ENCODE results near the gene MRPL2. TPM values are rescaled to one million over a fixed set of nuclear protein-coding genes. Genes with fewer than 3 reads are reported as not detected.

MRPL2 gene
- polyA plus RNA-seq, 1 donor (not counting 4 experiments of a cell fraction or from before 2014, with no cell fraction given): 27.4 TPM

DNA sequence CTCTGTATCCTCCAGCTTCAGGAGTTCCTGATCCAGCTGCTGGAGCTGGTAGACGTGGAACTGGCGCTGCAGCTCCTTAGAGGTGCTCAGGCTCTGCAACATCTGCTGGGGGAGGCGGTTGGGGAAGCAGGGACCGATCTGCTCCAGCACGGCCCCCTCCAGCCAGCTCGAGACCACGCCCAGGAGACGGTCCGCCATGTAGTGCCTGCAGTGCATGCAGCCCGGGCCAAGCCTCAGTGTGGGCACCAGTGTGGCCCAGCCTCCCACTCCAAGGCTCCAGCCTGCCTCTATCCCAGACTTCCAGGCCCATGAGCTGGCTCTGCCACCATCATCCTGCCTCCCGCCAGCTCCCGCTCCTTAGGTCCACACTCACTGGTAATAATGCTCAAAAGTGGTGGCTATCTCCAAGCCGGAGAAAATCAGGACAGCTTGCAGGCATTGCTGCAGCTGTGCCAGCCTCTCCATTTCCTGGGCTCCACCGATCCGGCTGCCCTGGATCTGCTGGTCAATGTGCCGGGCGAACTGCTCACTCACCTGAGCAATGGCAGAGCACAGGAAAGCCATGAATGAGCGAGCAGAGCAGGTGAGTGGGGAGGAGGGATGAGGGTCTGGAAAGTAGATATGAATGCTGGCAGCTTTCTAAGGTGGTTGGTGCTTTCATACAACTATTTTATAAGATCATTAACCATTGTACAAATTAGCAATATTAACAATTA is 18.5 kb downstream of the MRPL2 start:
- Histone ChIP-seq H3K79me2 (ENCODE audit: control insufficient read depth, insufficient read depth, low read length) (no peaks in the 10 kb centered on the region), H3K9ac (ENCODE audit: control insufficient read depth, extremely low read depth, insufficient read depth, low read length) (no peak overlapping the region), H3K4me1 (ENCODE audit: control insufficient read depth, extremely low read depth, insufficient read depth, low read length) (no peaks in the 10 kb centered on the region), H3K9me3 (ENCODE audit: control insufficient read depth, low read depth, low read length) (no peaks in the 10 kb centered on the region), H3K27me3 (ENCODE audit: control insufficient read depth, extremely low read depth, insufficient read depth, low read length) (no peaks in the 10 kb centered on the region), H3K27ac (ENCODE audit: control insufficient read depth, insufficient read depth, low read length) (no peak overlapping the region), H4K20me1 (ENCODE audit: control insufficient read depth, extremely low read depth, insufficient read depth, low read length) (no peaks in the 10 kb centered on the region), H3K4me2 (ENCODE audit: control insufficient read depth, extremely low read depth, insufficient read depth, low read depth, low read length) (no peak overlapping the region), H2AFZ (ENCODE audit: control insufficient read depth, low read length) (no peak overlapping the region), H3K9me1 (ENCODE audit: control insufficient read depth, extremely low read depth, insufficient read depth, low read length) (no peaks in the 10 kb centered on the region), H3K4me3 (ENCODE audit: control insufficient read depth in 2 of 3, extremely low read depth in 1 of 3, insufficient read depth in 2 of 3, low read depth in 1 of 3, low read length in 3 of 3) (no peak overlapping the region), H3K36me3 (ENCODE audit: control insufficient read depth in 2 of 2, extremely low read depth in 1 of 2, insufficient read depth in 2 of 2, low read length in 2 of 2) (peaks cover 34 to 38% of the 10 kb centered on the region in 2 experiments)
- dilution Hi-C loops (cut with MboI; ENCODE audit: extremely low pct_ligation_motif_present, low sequenced_read_pairs): no loop called here
- FAIRE-seq (no peak), DNase-seq (ENCODE audit: low read depth, low spot score) (no peak)
- TF ChIP-seq, protein P1, sequence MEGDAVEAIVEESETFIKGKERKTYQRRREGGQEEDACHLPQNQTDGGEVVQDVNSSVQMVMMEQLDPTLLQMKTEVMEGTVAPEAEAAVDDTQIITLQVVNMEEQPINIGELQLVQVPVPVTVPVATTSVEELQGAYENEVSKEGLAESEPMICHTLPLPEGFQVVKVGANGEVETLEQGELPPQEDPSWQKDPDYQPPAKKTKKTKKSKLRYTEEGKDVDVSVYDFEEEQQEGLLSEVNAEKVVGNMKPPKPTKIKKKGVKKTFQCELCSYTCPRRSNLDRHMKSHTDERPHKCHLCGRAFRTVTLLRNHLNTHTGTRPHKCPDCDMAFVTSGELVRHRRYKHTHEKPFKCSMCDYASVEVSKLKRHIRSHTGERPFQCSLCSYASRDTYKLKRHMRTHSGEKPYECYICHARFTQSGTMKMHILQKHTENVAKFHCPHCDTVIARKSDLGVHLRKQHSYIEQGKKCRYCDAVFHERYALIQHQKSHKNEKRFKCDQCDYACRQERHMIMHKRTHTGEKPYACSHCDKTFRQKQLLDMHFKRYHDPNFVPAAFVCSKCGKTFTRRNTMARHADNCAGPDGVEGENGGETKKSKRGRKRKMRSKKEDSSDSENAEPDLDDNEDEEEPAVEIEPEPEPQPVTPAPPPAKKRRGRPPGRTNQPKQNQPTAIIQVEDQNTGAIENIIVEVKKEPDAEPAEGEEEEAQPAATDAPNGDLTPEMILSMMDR (optimal IDR thresholded peaks at IDR 0.05 in 1 of 3, IDR thresholded peaks at IDR 0.05 in 1 of 3, conservative IDR thresholded peaks at IDR 0.05 in 1 of 3; ENCODE audit: extremely low read depth in 1 of 3, insufficient read depth in 2 of 3, low read length in 3 of 3): no peak
- TF ChIP-seq EZH2 (IDR thresholded peaks at IDR 0.05; ENCODE audit: low read length): no peak

DNA sequence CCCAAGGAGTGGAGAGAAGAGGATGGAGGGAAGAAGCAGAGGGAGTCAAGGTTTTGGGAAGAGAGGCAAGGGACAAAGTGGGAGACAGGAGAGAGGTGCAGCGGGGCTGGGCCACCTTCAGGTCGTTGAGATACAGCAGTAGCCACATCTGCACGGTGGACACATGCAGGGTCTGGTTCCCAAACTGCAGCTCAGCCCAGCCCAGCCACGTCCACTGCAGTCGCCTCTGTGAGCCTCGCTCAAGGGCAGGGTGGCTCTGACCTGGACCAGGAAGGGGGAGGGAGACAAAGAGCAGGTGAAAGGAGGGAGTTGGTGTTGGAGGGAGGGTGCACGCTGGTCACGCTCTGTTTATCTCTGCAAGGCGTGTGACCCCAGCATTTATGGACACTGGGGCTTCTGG is 20.5 kb downstream of the MRPL2 start:
- TF ChIP-seq EZH2 (IDR thresholded peaks at IDR 0.05; ENCODE audit: low read length): no peak
- TF ChIP-seq, protein P1 (optimal IDR thresholded peaks at IDR 0.05 in 1 of 3, IDR thresholded peaks at IDR 0.05 in 1 of 3, conservative IDR thresholded peaks at IDR 0.05 in 1 of 3; ENCODE audit: extremely low read depth in 1 of 3, insufficient read depth in 2 of 3, low read length in 3 of 3): no peak
- no peak overlapping the region for H2AFZ ChIP-seq (ENCODE audit: control insufficient read depth, low read length)
- no peak for FAIRE-seq
- H3K4me1 ChIP-seq (ENCODE audit: control insufficient read depth, extremely low read depth, insufficient read depth, low read length): no peaks in the 10 kb centered on the region
- no peak overlapping the region for H3K4me3 ChIP-seq (ENCODE audit: control insufficient read depth in 2 of 3, extremely low read depth in 1 of 3, insufficient read depth in 2 of 3, low read depth in 1 of 3, low read length in 3 of 3)
- no peak overlapping the region for H3K4me2 ChIP-seq (ENCODE audit: control insufficient read depth, extremely low read depth, insufficient read depth, low read depth, low read length)
- peaks cover 34 to 38% of the 10 kb centered on the region in 2 experiments for H3K36me3 ChIP-seq (ENCODE audit: control insufficient read depth in 2 of 2, extremely low read depth in 1 of 2, insufficient read depth in 2 of 2, low read length in 2 of 2)
- H3K27ac ChIP-seq (ENCODE audit: control insufficient read depth, insufficient read depth, low read length): no peak overlapping the region
- no peaks in the 10 kb centered on the region for H3K9me1 ChIP-seq (ENCODE audit: control insufficient read depth, extremely low read depth, insufficient read depth, low read length)
- dilution Hi-C loops (cut with MboI; ENCODE audit: extremely low pct_ligation_motif_present, low sequenced_read_pairs): no loop called here
- no peaks in the 10 kb centered on the region for H3K9me3 ChIP-seq (ENCODE audit: control insufficient read depth, low read depth, low read length)
- H3K27me3 ChIP-seq (ENCODE audit: control insufficient read depth, extremely low read depth, insufficient read depth, low read length): no peaks in the 10 kb centered on the region
- H3K9ac ChIP-seq (ENCODE audit: control insufficient read depth, extremely low read depth, insufficient read depth, low read length): no peak overlapping the region
- no peaks in the 10 kb centered on the region for H3K79me2 ChIP-seq (ENCODE audit: control insufficient read depth, insufficient read depth, low read length)
- no peaks in the 10 kb centered on the region for H4K20me1 ChIP-seq (ENCODE audit: control insufficient read depth, extremely low read depth, insufficient read depth, low read length)
- no peak for DNase-seq (ENCODE audit: low read depth, low spot score)
